GM12878 (cell line): ENCODE measurements around the gene BLOC1S3. TPM values are rescaled to one million over a fixed set of nuclear protein-coding genes. Genes with fewer than 3 reads are reported as not detected.

ENCODE experiments used
- ATF2 ChIP-seq: IDR thresholded peaks from 2 replicates; pipeline ENCODE4 v1.6.1; 2012; ENCODE audit warnings: low read length, inconsistent platforms
- BCL3 ChIP-seq: IDR thresholded peaks from 2 replicates; pipeline ENCODE4 v1.6.1; 2011; ENCODE audit warnings: borderline replicate concordance, low read depth, mild to moderate bottlenecking, moderate library complexity, low read length; ENCODE audit not compliant: insufficient read depth, poor library complexity, severe bottlenecking
- BCLAF1 ChIP-seq: fragments of 450-650 bp; IDR thresholded peaks from 2 replicates; pipeline ENCODE4 v1.6.1; 2017; ENCODE audit warnings: antibody characterized with exemption, mild to moderate bottlenecking, moderate library complexity
- CEBPB ChIP-seq, 2 experiments: fragments of 150-350 bp in 1 of 2; IDR thresholded peaks; 2 replicates each; pipeline ENCODE4 v1.6.1; 2012 to 2014; ENCODE audit warnings: low read depth in 2 of 2, low read length in 2 of 2, borderline replicate concordance in 1 of 2, inconsistent platforms in 1 of 2
- CHD1 ChIP-seq: IDR thresholded peaks from 2 replicates; pipeline ENCODE4 v1.6.1; 2012; ENCODE audit warnings: low read depth, low read length, improper control_type of control experiment
- E2F8 ChIP-seq: fragments of 450-650 bp; IDR thresholded peaks from 2 replicates; pipeline ENCODE4 v1.6.1; 2018; ENCODE audit warnings: mild to moderate bottlenecking, low read depth, moderate library complexity; ENCODE audit not compliant: partially characterized antibody
- EGR1 ChIP-seq, 2 experiments: IDR thresholded peaks; 1 replicate in 1 of 2; 2 replicates in 1 of 2; pipeline ENCODE4 v1.6.1; 2011 to 2012; ENCODE audit warnings: low read depth in 2 of 2, low read length in 2 of 2, borderline replicate concordance in 1 of 2, mild to moderate bottlenecking in 1 of 2, moderate library complexity in 1 of 2
- FOXK2 ChIP-seq: fragments of 450-650 bp; IDR thresholded peaks from 2 replicates; pipeline ENCODE4 v1.6.1; 2017; ENCODE audit warnings: mild to moderate bottlenecking, moderate library complexity
- HDGF ChIP-seq: fragments of 450-650 bp; IDR thresholded peaks from 2 replicates; pipeline ENCODE4 v1.6.1; 2016; ENCODE audit warnings: antibody characterized with exemption
- IKZF2 ChIP-seq, 2 experiments: fragments of 450-650 bp; IDR thresholded peaks; 2 replicates each; pipeline ENCODE4 v1.6.1; 2017; ENCODE audit warnings: mild to moderate bottlenecking in 2 of 2, moderate library complexity in 2 of 2
- IRF4 ChIP-seq: IDR thresholded peaks from 2 replicates; pipeline ENCODE4 v1.6.1; 2011; ENCODE audit warnings: low read depth, low read length
- JUND ChIP-seq: IDR thresholded peaks from 2 replicates; pipeline ENCODE4 v1.6.1; 2012; ENCODE audit warnings: low read depth, mild to moderate bottlenecking, low read length, improper control_type of control experiment, moderate library complexity
- MLLT1 ChIP-seq: fragments of 450-650 bp; IDR thresholded peaks from 2 replicates; pipeline ENCODE4 v1.6.1; 2016; ENCODE audit warnings: mild to moderate bottlenecking
- MTA2 ChIP-seq: fragments of 450-650 bp; IDR thresholded peaks from 2 replicates; pipeline ENCODE4 v1.6.1; 2016; ENCODE audit warnings: low read depth, mild to moderate bottlenecking, moderate library complexity
- NFYA ChIP-seq: IDR thresholded peaks from 2 replicates; pipeline ENCODE4 v1.6.1; 2011; ENCODE audit warnings: low read depth, mild to moderate bottlenecking, low read length, improper control_type of control experiment, borderline replicate concordance
- NFYB ChIP-seq: IDR thresholded peaks from 2 replicates; pipeline ENCODE4 v1.6.1; 2011; ENCODE audit warnings: low read depth, mild to moderate bottlenecking, low read length, improper control_type of control experiment, moderate library complexity; ENCODE audit not compliant: insufficient read depth
- NR2C1 ChIP-seq: fragments of 450-650 bp; IDR thresholded peaks from 2 replicates; pipeline ENCODE4 v1.6.1; 2017; ENCODE audit warnings: antibody characterized with exemption, mild to moderate bottlenecking, moderate library complexity
- NR2C2 ChIP-seq: IDR thresholded peaks from 2 replicates; pipeline ENCODE4 v1.6.1; 2011; ENCODE audit warnings: borderline replicate concordance, low read depth; ENCODE audit not compliant: control insufficient read depth, insufficient read length
- SMC3 ChIP-seq: IDR thresholded peaks from 2 replicates; pipeline ENCODE4 v1.6.1; 2011; ENCODE audit warnings: low read length, improper control_type of control experiment, borderline replicate concordance
- YY1 ChIP-seq: IDR thresholded peaks from 2 replicates; pipeline ENCODE4 v1.6.1; 2011; ENCODE audit warnings: low read depth, mild to moderate bottlenecking, low read length
- polyA plus RNA-seq, 11 experiments: library from polyadenylated mRNA; depleted of rRNA in 4 of 11; unstranded in 6 of 11; stranded (reverse) in 5 of 11; fragments of >200 nt; fragmentation: Nextera tagmentation in 4 of 11; fragmentation: Illumina TruSeq in 1 of 11; extraction: Ambion mirVana in 4 of 11; extraction: Trizol in 1 of 11; gene quantifications; 1 replicate in 1 of 11; 2 replicates in 10 of 11; pipeline versions ENCODE4 v1.2.1 to v1.2.3, GENCODE V29; 2011 to 2016; ENCODE audit warnings: inconsistent platforms in 2 of 11, missing spikeins in 2 of 11, low read depth in 1 of 11
- total RNA-seq, 4 experiments: library from RNA; depleted of rRNA in 3 of 4; stranded (reverse); fragments of >200 nt in 3 of 4; fragmentation: Illumina TruSeq in 1 of 4; extraction: Trizol in 1 of 4; gene quantifications; 2 replicates each; pipeline versions ENCODE4 v1.2.1 to v1.2.3, GENCODE V29; 2013 to 2021

BLOC1S3 gene
- total and polyA plus RNA-seq, 10 of the 15 experiments (the other 5 are each of a cell fraction or from before 2014, with no cell fraction given), result 3.6 to 18.3 (median 10.4) TPM

DNA sequence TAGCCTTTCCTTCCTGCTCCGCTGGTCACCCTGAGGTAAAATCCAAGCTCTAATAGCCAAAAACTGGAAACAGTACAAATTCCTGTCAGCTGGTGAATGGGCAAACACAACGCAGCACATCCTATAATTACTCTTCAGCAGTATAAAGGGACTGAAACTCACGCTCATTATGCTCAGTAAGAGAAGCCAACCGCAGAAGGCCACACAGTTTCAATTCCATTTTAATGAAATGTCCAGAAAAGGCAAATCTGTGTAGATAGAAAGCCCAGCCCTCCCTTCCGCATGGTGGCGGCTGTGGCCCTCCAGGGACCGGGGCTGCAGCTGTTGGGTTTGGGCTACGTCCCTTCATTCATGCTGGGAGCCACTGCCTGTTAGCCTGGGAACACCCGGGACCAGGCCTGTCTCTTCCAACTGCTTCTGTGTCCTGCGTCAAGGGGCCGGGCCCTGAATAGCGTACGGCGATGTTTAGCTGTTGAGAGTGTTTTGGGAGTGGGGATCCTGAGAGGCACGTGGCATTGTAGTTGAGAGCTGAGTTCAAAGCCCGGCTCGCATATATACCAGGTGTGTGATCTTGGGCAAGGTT lies 41.3 kb upstream of the BLOC1S3 start (continued):
- no peak for TF ChIP-seq BCL3
- no peak for TF ChIP-seq E2F8
- peak; percentile 53 for TF ChIP-seq HDGF
- TF ChIP-seq NFYA, result no peak
- peak; percentile 27; the same call in 1 of the 2 replicates for TF ChIP-seq SMC3
- TF ChIP-seq YY1, result 0 out of 2 replicates have a peak, but pooled peaks have one; percentile 38
- TF ChIP-seq JUND, result no peak
- TF ChIP-seq NR2C2, result no peak
- TF ChIP-seq FOXK2, result no peak
- TF ChIP-seq IKZF2 (IDR thresholded peaks at IDR 0.05), result peak; percentile 95 to 96
- TF ChIP-seq CEBPB (IDR thresholded peaks at IDR 0.05; ENCODE audit: borderline replicate concordance in 1 of 2, low read depth in 2 of 2, low read length in 2 of 2), result no peak
- TF ChIP-seq ATF2, result no peak
- TF ChIP-seq NFYB, result no peak
- TF ChIP-seq MLLT1, result peak; percentile 12
- peak; percentile 58; the same call in 1 of the 2 replicates for TF ChIP-seq IRF4
- no peak for TF ChIP-seq BCLAF1
- TF ChIP-seq EGR1 (IDR thresholded peaks at IDR 0.05; ENCODE audit: borderline replicate concordance in 1 of 2, low read depth in 2 of 2, low read length in 2 of 2), result no peak
- TF ChIP-seq MTA2, result peak; percentile 99
- no peak for TF ChIP-seq CHD1
- TF ChIP-seq NR2C1, result no peak
